HepG2 (cell line): ENCODE measurements around the gene ARHGEF12. TPM values are rescaled to one million over a fixed set of nuclear protein-coding genes. Genes with fewer than 3 reads are reported as not detected.

Experiments used
- ATAC-seq: fragments of 200-7000 bp; cut with Tn5 transposase; 3 replicates; pipeline ENCODE4 v1.9.1; 2020; ENCODE audit warnings: mild to moderate bottlenecking, moderate library complexity
- BruUV-seq: library from RNA; stranded (reverse); fragments of 400-500 nt; replicated peaks from 2 replicates; lab custom pipeline; 2021; lab: Mats Ljungman, UMichigan
- CTCF ChIA-PET: fragments of 300-600 bp; formaldehyde crosslinking; extraction: SDS; loops from one replicate; lab custom pipeline; 2021; ENCODE audit warnings: low total read pairs, inconsistent platforms, low intra/inter-chr PET ratio; lab: Yijun Ruan, JAX
- POLR2A ChIA-PET: fragments of 350-600 bp; sonication (Branson Sonifier 250); formaldehyde crosslinking; loops from one replicate; lab custom pipeline; 2020; ENCODE audit warnings: antibody characterized with exemption, inconsistent platforms; lab: Yijun Ruan, JAX
- DNase-seq: peaks from one replicate; pipeline ENCODE4 v3.0.0-alpha.2; 2015; ENCODE audit warnings: low spot score
- FAIRE-seq: peaks from 3 replicates; lab custom pipeline; 2011; peaks lifted over from hg19 to GRCh38; lab: Jason Lieb, UNC
- H2AFZ ChIP-seq: one replicate; pipeline ENCODE4 v1.6.1; 2011; ENCODE audit warnings: low read length, inconsistent platforms
- H3K27ac ChIP-seq: fragments of 300-600 bp; 3 replicates; pipeline ENCODE4 v1.8.0; 2011; ENCODE audit warnings: mixed run types, mild to moderate bottlenecking, mixed read lengths, low read length, inconsistent platforms; ENCODE audit not compliant: insufficient read depth; ENCODE audit errors: extremely low read length
- H3K27me3 ChIP-seq, 2 experiments: fragments of 200-600 bp in 1 of 2; 2 replicates in 1 of 2; 3 replicates in 1 of 2; pipeline versions ENCODE4 v1.6.0 to v1.8.0; 2011; ENCODE audit warnings: low read length in 2 of 2, mild to moderate bottlenecking in 2 of 2, moderate library complexity in 2 of 2, inconsistent platforms in 1 of 2; ENCODE audit not compliant: insufficient read depth in 2 of 2, control insufficient read depth in 1 of 2
- H3K36me3 ChIP-seq, 2 experiments: fragments of 200-600 bp in 1 of 2; replicated peaks in 1 of 2; 2 replicates in 1 of 2; 3 replicates in 1 of 2; pipeline versions ENCODE4 v1.5.1 to v1.8.0; 2011; ENCODE audit warnings: low read length in 2 of 2, inconsistent platforms in 1 of 2; ENCODE audit not compliant: insufficient read depth in 2 of 2, control insufficient read depth in 1 of 2
- H3K4me1 ChIP-seq: 2 replicates; pipeline ENCODE4 v1.5.1; 2012; ENCODE audit warnings: low read length, inconsistent platforms; ENCODE audit not compliant: insufficient read depth
- H3K4me2 ChIP-seq: 2 replicates; pipeline ENCODE4 v1.6.0; 2011; ENCODE audit warnings: low read depth, low read length, inconsistent platforms
- H3K4me3 ChIP-seq, 3 experiments: fragments of 200-600 bp in 1 of 3; sonication (generic), shearing (Covaris generic) in 1 of 3; replicated peaks in 1 of 3; 2 replicates each; pipeline ENCODE4 v1.5.1; 2011 to 2016; ENCODE audit warnings: low read length in 3 of 3, inconsistent platforms in 2 of 3, low read depth in 2 of 3, mild to moderate bottlenecking in 2 of 3, control low read depth in 1 of 3, mixed read lengths in 1 of 3; ENCODE audit not compliant: insufficient read depth in 1 of 3
- H3K79me2 ChIP-seq: one replicate; pipeline ENCODE4 v1.6.1; 2011; ENCODE audit warnings: low read length, inconsistent platforms; ENCODE audit not compliant: insufficient read depth
- H3K9ac ChIP-seq: 2 replicates; pipeline ENCODE4 v1.6.0; 2011; ENCODE audit warnings: mild to moderate bottlenecking, low read depth, low read length, inconsistent platforms; ENCODE audit not compliant: insufficient read depth
- H3K9me3 ChIP-seq: 2 replicates; pipeline ENCODE4 v1.5.1; 2012; ENCODE audit warnings: mild to moderate bottlenecking, low read length
- H4K20me1 ChIP-seq: 2 replicates; pipeline ENCODE4 v1.6.0; 2011; ENCODE audit warnings: inconsistent platforms, mild to moderate bottlenecking, low read length, moderate library complexity; ENCODE audit not compliant: insufficient read depth
- ADNP ChIP-seq: sonication (generic); formaldehyde crosslinking; IDR thresholded peaks from 2 replicates; pipeline ENCODE4 v1.4.0; 2020; ENCODE audit warnings: missing genetic modification reagents
- ARNTL ChIP-seq: sonication (generic); formaldehyde crosslinking; IDR thresholded peaks from 2 replicates; pipeline ENCODE4 v1.4.0; 2020; ENCODE audit warnings: mild to moderate bottlenecking, missing genetic modification reagents
- FOXK2 ChIP-seq: fragments of 450-650 bp; IDR thresholded peaks from 2 replicates; pipeline ENCODE4 v1.6.1; 2016
- HMG20B ChIP-seq: conservative IDR thresholded peaks from 2 replicates; pipeline ENCODE4 v1.6.1; 2016; ENCODE audit warnings: missing genetic modification reagents, missing compliant biosample characterization
- IKZF5 ChIP-seq: IDR thresholded peaks from 2 replicates; pipeline ENCODE4 v1.6.1; 2018; ENCODE audit warnings: missing genetic modification reagents, mild to moderate bottlenecking, missing compliant biosample characterization
- MLLT10 ChIP-seq: sonication (generic); formaldehyde crosslinking; IDR thresholded peaks from 2 replicates; pipeline ENCODE4 v1.4.0; 2020; ENCODE audit warnings: missing genetic modification reagents
- MLX ChIP-seq: IDR thresholded peaks from 2 replicates; pipeline ENCODE4 v1.6.1; 2016
- POLR2A ChIP-seq, 2 experiments: IDR thresholded peaks; 2 replicates each; pipeline ENCODE4 v1.6.1; 2011; ENCODE audit warnings: low read depth in 2 of 2, low read length in 2 of 2, mild to moderate bottlenecking in 1 of 2, moderate library complexity in 1 of 2; ENCODE audit not compliant: insufficient read depth in 1 of 2
- SP2 ChIP-seq: sonication (generic); formaldehyde crosslinking; IDR thresholded peaks from 2 replicates; pipeline ENCODE4 v1.5.1; 2020; ENCODE audit warnings: mild to moderate bottlenecking, missing genetic modification reagents
- STAT6 ChIP-seq: sonication (generic); formaldehyde crosslinking; IDR thresholded peaks from 2 replicates; pipeline ENCODE4 v1.4.0; 2020; ENCODE audit warnings: missing genetic modification reagents, mild to moderate bottlenecking, borderline replicate concordance
- ZNF687 ChIP-seq: sonication (generic); formaldehyde crosslinking; IDR thresholded peaks from 2 replicates; pipeline ENCODE4 v1.5.1; 2020; ENCODE audit warnings: mild to moderate bottlenecking, missing genetic modification reagents, moderate library complexity
- WGBS: methylation state at CpG from one replicate; pipeline ENCODE4 v1.1.6; 2017; ENCODE audit warnings: low lambda C conversion rate; 5-methylcytosine and 5-hydroxymethylcytosine counted together
- in situ Hi-C: cut with HindIII; loops from 2 replicates; pipeline ENCODE4 v1.10.0; 2017; ENCODE audit warnings: low pct_unique_long_range_greater_than_20kb; ENCODE audit not compliant: extremely low pct_ligation_motif_present
- intact Hi-C: fragments of 100-400 bp; cut with micrococcal nuclease; formaldehyde crosslinking; loops from one replicate; pipeline ENCODE4 v1.10.0; 2022; ENCODE audit not compliant: unreplicated experiment
- polyA plus RNA-seq, 8 experiments: library from polyadenylated mRNA; depleted of rRNA in 3 of 8; stranded (reverse) in 7 of 8; unstranded in 1 of 8; fragments of >200 nt; fragmentation: Illumina TruSeq in 4 of 8; extraction: Trizol in 4 of 8; gene quantifications; 2 replicates each; pipeline versions ENCODE4 v1.2.1 to v1.2.3, GENCODE V29; 2011 to 2016; ENCODE audit warnings: low read depth in 4 of 8, missing spikeins in 1 of 8, mixed read lengths in 1 of 8; ENCODE audit not compliant: insufficient read depth in 1 of 8
- total RNA-seq, 5 experiments: library from RNA; depleted of rRNA; stranded (reverse); fragments of >200 nt; fragmentation: Illumina TruSeq; extraction: Trizol; gene quantifications; 2 replicates each; pipeline ENCODE4 v1.2.3, GENCODE V29; 2016; ENCODE audit warnings: low read depth in 1 of 5

Gene ARHGEF12
- total and polyA plus RNA-seq, 2 of the 13 experiments (the other 11 are each of a cell fraction or from before 2014, with no cell fraction given): 17.9 to 54.4 TPM

GRCh38 chr11:120536797-120537169 is 200.6 kb downstream of the ARHGEF12 start:
- ChIA-PET POLR2A (no interaction called here), CTCF (no interaction called here)
- no peak overlapping the region for H3K4me3 ChIP-seq
- 56% methylated on average over 10 of the region's 11 CpGs for WGBS
- ATAC-seq (no peak), FAIRE-seq (no peak), DNase-seq (no peak)
- H3K27ac ChIP-seq: no peak overlapping the region
- peaks cover 42% of the 10 kb centered on the region for H3K4me1 ChIP-seq
- in situ Hi-C loops: no loop called here
- no peaks in the 10 kb centered on the region for H3K36me3 ChIP-seq
- BruUV-seq: no TSS peak
- no peak overlapping the region for H3K9ac ChIP-seq
- no peak overlapping the region for H2AFZ ChIP-seq
- H3K27me3 ChIP-seq: peaks cover 0 to 5% of the 10 kb centered on the region in 2 experiments; a peak in 2 of 5 replicates
- no peaks in the 10 kb centered on the region for H4K20me1 ChIP-seq
- no peaks in the 10 kb centered on the region for H3K79me2 ChIP-seq
- 0 out of 2 replicates have a peak, but pooled peaks have one; percentile 15 for TF ChIP-seq ZNF687 (CRISPR knock-in tag)
- no peak for TF ChIP-seq ARNTL (CRISPR knock-in tag)
- H3K4me2 ChIP-seq: no peak overlapping the region
- intact Hi-C loops: no loop called here
- no peaks in the 10 kb centered on the region for H3K9me3 ChIP-seq

GRCh38 chr11:120537996-120538395 is 201.8 kb downstream of the ARHGEF12 start:
- no peak overlapping the region for H3K4me2 ChIP-seq
- no peak for ATAC-seq
- H3K79me2 ChIP-seq: no peaks in the 10 kb centered on the region
- in situ Hi-C loops: no loop called here
- no peaks in the 10 kb centered on the region for H3K36me3 ChIP-seq
- H3K27me3 ChIP-seq: peaks cover 0 to 5% of the 10 kb centered on the region in 2 experiments; a peak in 2 of 5 replicates
- POLR2A ChIA-PET: no interaction called here
- CTCF ChIA-PET: no interaction called here
- no peak overlapping the region for H3K4me3 ChIP-seq
- intact Hi-C loops: no loop called here
- no peak for FAIRE-seq
- no peak overlapping the region for H3K9ac ChIP-seq
- no peak overlapping the region for H2AFZ ChIP-seq
- no peaks in the 10 kb centered on the region for H3K9me3 ChIP-seq
- DNase-seq: no peak
- H4K20me1 ChIP-seq: no peaks in the 10 kb centered on the region
- 70% methylated on average over 12 of the region's 12 CpGs for WGBS
- peaks cover 30% of the 10 kb centered on the region for H3K4me1 ChIP-seq
- H3K27ac ChIP-seq: no peak overlapping the region
- BruUV-seq: no TSS peak
- TF ChIP-seq ADNP (CRISPR knock-in tag) (no peak), IKZF5 (CRISPR knock-in tag) (no peak), MLLT10 (no peak), STAT6 (CRISPR knock-in tag) (no peak), SP2 (CRISPR knock-in tag) (no peak), HMG20B (CRISPR knock-in tag) (no peak), POLR2A (IDR thresholded peaks at IDR 0.05; ENCODE audit: insufficient read depth in 1 of 2, low read depth in 2 of 2, low read length in 2 of 2) (no peak), MLX (CRISPR knock-in tag) (no peak), FOXK2 (no peak)
